HG03025 (cell line): Measurements from ENCODE around the gene RASSF3.
"Not testable (repeated sequence)": the region's sequence is repeated elsewhere in the genome, so short reads cannot be mapped to it uniquely, and the experiment has no call there.

Experiments used
- ATAC-seq: cut with Tn5 transposase; IDR thresholded peaks from one replicate; pipeline ENCODE4 v1.9.1; 2021; ENCODE audit warnings: mild to moderate bottlenecking, moderate library complexity; ENCODE audit not compliant: unreplicated experiment, low FRiP score

The RASSF3 gene

GRCh38 chr12:64631197-64631596, 20.9 kb downstream of the RASSF3 start:
- ATAC-seq: no peak

GRCh38 chr12:64633011-64633939, 23.0 kb downstream of the RASSF3 start:
- ATAC-seq: no peak

GRCh38 chr12:64633940-64634337, 23.6 kb downstream of the RASSF3 start:
- no peak for ATAC-seq

- ATAC-seq: no peak
These were observed 24.3 kb downstream of the RASSF3 start for GRCh38 chr12:64634508-64635092.

- no peak for ATAC-seq
These were observed 25.2 kb downstream of the RASSF3 start for GRCh38 chr12:64635356-64635998.

GRCh38 chr12:64636856-64637255, 26.6 kb downstream of the RASSF3 start:
- no peak for ATAC-seq

- no peak for ATAC-seq
These were observed 29.2 kb downstream of the RASSF3 start for GRCh38 chr12:64639466-64639865.

GRCh38 chr12:64646318-64646717, 36.0 kb downstream of the RASSF3 start:
- no peak for ATAC-seq

DNA sequence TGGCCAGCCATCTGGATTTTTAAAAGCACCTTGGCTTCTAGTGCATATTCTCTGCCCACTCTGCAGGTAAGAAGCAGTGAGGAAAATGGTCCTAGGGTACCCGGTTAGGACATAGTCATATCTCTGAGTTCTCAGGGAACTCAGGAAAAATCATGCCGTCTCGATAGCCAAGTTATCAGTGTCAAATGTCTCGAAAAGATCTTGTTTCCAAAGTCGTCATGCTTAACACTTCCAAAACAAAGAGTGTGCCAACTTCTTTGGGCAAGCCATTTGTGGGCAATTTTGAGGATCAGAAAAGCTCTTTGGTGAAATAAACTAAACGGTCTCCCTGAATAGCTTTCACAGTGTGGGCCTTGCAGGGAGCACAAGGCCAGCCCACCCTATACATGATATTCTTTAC, 39.2 kb downstream of the RASSF3 start:
- ATAC-seq: no peak

GRCh38 chr12:64650762-64651161, 40.5 kb downstream of the RASSF3 start:
- ATAC-seq: no peak

- ATAC-seq: no peak
These were observed 42.1 kb downstream of the RASSF3 start for GRCh38 chr12:64652346-64652745.

GRCh38 chr12:64653123-64653522, 42.8 kb downstream of the RASSF3 start:
- no peak for ATAC-seq

GRCh38 chr12:64653907-64654306, 43.6 kb downstream of the RASSF3 start:
- ATAC-seq: not testable (repeated sequence)

GRCh38 chr12:64655141-64655540, 44.8 kb downstream of the RASSF3 start:
- ATAC-seq: no peak

GRCh38 chr12:64656429-64656828, 46.1 kb downstream of the RASSF3 start:
- ATAC-seq: no peak

- ATAC-seq: no peak
These were observed 48.7 kb downstream of the RASSF3 start for GRCh38 chr12:64658892-64659481.

- peak; percentile 56 for ATAC-seq
These were observed 50.1 kb downstream of the RASSF3 start for GRCh38 chr12:64660237-64661018.

GRCh38 chr12:64663015-64663414, 52.7 kb downstream of the RASSF3 start:
- ATAC-seq: no peak

DNA sequence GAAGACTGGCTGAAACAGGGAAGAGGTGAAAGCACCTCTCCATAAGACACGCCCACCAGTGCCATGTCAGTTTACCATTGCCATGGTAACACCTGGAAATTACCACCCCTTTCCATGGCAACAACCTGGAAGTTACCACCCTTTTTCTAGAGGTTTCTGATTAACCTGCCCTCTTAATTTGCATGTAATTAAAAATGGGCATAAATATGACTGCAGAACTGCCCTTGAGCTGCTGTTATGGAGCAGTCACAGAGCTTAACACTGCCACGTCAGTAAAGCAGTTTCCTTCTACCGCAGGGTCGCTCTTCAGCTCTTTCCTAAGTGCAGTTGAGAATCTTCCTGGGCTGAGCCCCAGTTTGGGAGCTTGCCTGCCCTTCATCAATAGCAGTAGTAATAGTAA, 55.2 kb downstream of the RASSF3 start:
- peak; percentile 29 for ATAC-seq
